Epithelial cell of proximal tubule (primary cell): ENCODE results near the gene LRMDA. TPM values are rescaled to one million over a fixed set of nuclear protein-coding genes. Genes with fewer than 3 reads are reported as not detected.

Experiments used
- DNase-seq: peaks from one replicate; pipeline ENCODE4 v3.0.0-alpha.2; 2011; ENCODE audit warnings: low read depth
- H3K4me3 ChIP-seq: 2 replicates; pipeline ENCODE4 v1.5.1; 2011; ENCODE audit warnings: low read depth, mild to moderate bottlenecking, low read length
- CTCF ChIP-seq: conservative IDR thresholded peaks from 2 replicates; pipeline ENCODE4 v1.5.1; 2012; ENCODE audit warnings: low read depth, mild to moderate bottlenecking, low read length
- total RNA-seq: library from RNA; depleted of rRNA; stranded (reverse); fragments of >200 nt; gene quantifications from 2 replicates; pipeline ENCODE4 v1.2.3, GENCODE V29; 2015

LRMDA gene
- total RNA-seq, 1 donor from 2014 or later = 0.75 TPM

DNA sequence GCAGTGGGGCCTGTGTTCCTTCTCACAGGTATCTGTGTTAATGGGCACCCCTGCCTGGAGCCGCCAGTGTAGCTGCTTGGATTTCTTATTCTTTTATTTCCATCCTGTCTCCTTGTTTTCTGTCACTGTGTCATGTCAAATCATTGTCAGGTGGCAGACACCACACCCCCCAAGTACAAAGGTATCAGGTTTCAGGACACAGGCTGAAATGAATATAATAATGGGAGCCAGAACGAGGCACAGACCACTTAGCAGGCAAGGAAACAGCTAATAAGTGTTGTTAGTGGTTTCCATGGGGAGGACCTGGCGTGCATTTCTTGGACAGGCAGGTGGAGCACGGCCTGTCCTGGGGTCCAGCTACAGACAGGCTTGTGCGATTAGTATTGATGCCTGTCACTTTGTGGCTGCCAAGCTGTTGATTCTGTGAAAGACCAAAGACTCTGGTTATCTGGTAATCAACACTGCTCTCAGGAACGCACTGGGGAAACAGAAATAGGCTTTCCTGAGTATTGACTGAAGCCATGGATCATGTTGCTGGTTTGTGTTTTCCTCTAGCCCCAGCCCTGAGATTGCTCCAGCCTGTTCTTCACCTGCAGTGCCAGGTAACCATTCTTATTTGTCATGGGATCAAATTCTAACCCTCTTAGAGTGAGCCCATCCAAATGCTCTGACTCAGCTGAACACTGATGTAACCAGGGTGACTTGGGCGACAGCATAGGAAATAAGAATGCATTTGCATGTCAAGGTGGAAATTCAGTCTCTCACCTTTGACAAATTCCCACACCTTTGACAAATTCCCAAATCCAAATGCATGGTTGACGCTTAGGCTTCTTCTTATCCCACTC lies 1002.0 kb downstream of the LRMDA start:
- no peak for TF ChIP-seq CTCF
- H3K4me3 ChIP-seq = no peak overlapping the region
- no peak for DNase-seq

GRCh38 chr10:76435157-76435556 lies 1003.7 kb downstream of the LRMDA start:
- no peak for DNase-seq
- no peak for TF ChIP-seq CTCF

GRCh38 chr10:76436401-76436811 lies 1005.0 kb downstream of the LRMDA start:
- H3K4me3 ChIP-seq = no peak overlapping the region
- no peak for TF ChIP-seq CTCF
- no peak for DNase-seq

More at GRCh38 chr10:76435157-76435556, 1003.7 kb downstream of the LRMDA start:
- H3K4me3 ChIP-seq = no peak overlapping the region

- no peak for TF ChIP-seq CTCF
- H3K4me3 ChIP-seq = no peak overlapping the region
- DNase-seq = no peak
Observed at GRCh38 chr10:76436981-76437380, 1005.6 kb downstream of the LRMDA start.

DNA sequence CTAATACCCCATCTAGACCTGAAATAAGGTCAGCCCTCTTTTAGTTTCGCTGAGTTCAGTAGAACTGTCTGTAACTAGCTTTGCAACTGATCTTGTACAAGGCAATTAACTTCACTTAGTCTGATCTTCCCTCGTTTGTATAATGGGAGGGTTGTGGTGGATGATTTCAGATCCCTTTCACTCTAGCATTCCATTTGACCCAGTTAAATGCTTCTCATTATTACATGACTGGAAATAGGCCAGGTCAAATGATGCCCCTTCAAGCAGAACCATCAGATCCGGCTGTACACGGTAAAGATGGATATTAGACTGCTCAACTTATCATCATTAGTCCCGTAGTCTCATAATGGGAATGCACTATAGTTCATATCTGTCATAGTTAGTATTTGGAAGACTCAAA lies 1009.0 kb downstream of the LRMDA start:
- TF ChIP-seq CTCF = no peak
- DNase-seq = no peak
- H3K4me3 ChIP-seq = no peak overlapping the region

- no peak overlapping the region for H3K4me3 ChIP-seq
- no peak for DNase-seq
- TF ChIP-seq CTCF = no peak
Observed at GRCh38 chr10:76442113-76442512, 1010.7 kb downstream of the LRMDA start.

- no peak for DNase-seq
- no peak overlapping the region for H3K4me3 ChIP-seq
- no peak for TF ChIP-seq CTCF
Observed at GRCh38 chr10:76444034-76444800, 1012.8 kb downstream of the LRMDA start.
